SU-DHL-6 (cell line): ENCODE measurements around the gene SH2D5.
"Not testable (repeated sequence)": the region's sequence is repeated elsewhere in the genome, so short reads cannot be mapped to it uniquely, and the experiment has no call there.

Experiments used
- H2AFZ ChIP-seq: fragments of 200-600 bp; sonication (generic); 2 replicates; pipeline ENCODE4 v1.6.1; 2014; ENCODE audit warnings: low read depth, mild to moderate bottlenecking, moderate library complexity, mixed read lengths, antibody characterized with exemption, low read length; ENCODE audit not compliant: severe bottlenecking
- H3F3A ChIP-seq: fragments of 200-600 bp; shearing (Covaris generic); 2 replicates; pipeline ENCODE4 v1.6.0; 2016; ENCODE audit warnings: antibody characterized with exemption, mild to moderate bottlenecking; ENCODE audit not compliant: insufficient read depth
- H3K27ac ChIP-seq: fragments of 200-600 bp; sonication (generic); 2 replicates; pipeline ENCODE4 v1.5.1; 2016; ENCODE audit warnings: low read depth, mild to moderate bottlenecking, low read length, moderate library complexity, mixed read lengths
- H3K27me3 ChIP-seq: fragments of 200-600 bp; sonication (generic), shearing (Covaris generic); 2 replicates; pipeline ENCODE4 v1.6.0; 2014; ENCODE audit warnings: mild to moderate bottlenecking, low read length
- H3K36me3 ChIP-seq: fragments of 200-600 bp; sonication (generic); 2 replicates; pipeline ENCODE4 v1.6.1; 2014; ENCODE audit warnings: mild to moderate bottlenecking, low read length, mixed read lengths
- H3K4me2 ChIP-seq: fragments of 300-600, 200-600 bp; shearing (Covaris generic), sonication (generic); 2 replicates; pipeline ENCODE4 v1.6.0; 2014; ENCODE audit warnings: low read length, low read depth, mild to moderate bottlenecking; ENCODE audit not compliant: poor library complexity, severe bottlenecking
- H3K4me3 ChIP-seq: fragments of 200-600 bp; sonication (generic); 2 replicates; pipeline ENCODE4 v1.5.1; 2014; ENCODE audit warnings: antibody characterized with exemption, low read length, mild to moderate bottlenecking, mixed read lengths; ENCODE audit not compliant: insufficient read depth, poor library complexity, severe bottlenecking
- H3K79me2 ChIP-seq: fragments of 200-600 bp; sonication (generic); 2 replicates; pipeline ENCODE4 v1.6.1; 2014; ENCODE audit warnings: mild to moderate bottlenecking, low read length, moderate library complexity; ENCODE audit not compliant: insufficient read depth
- H3K9ac ChIP-seq: fragments of 200-600 bp; sonication (generic); 2 replicates; pipeline ENCODE4 v1.7.0; 2014; ENCODE audit warnings: mild to moderate bottlenecking, low read length
- H3K9me2 ChIP-seq: fragments of 200-600 bp; sonication (generic); replicated peaks from 2 replicates; pipeline ENCODE4 v1.6.1; 2014; ENCODE audit warnings: low read length; ENCODE audit not compliant: insufficient read depth
- H3K9me3 ChIP-seq: fragments of 200-600 bp; sonication (generic); 2 replicates; pipeline ENCODE4 v1.6.1; 2014; ENCODE audit warnings: low read length, mixed read lengths; ENCODE audit not compliant: insufficient read depth
- H4K20me1 ChIP-seq: fragments of 200-600 bp; sonication (generic); 2 replicates; pipeline ENCODE4 v1.6.1; 2014; ENCODE audit warnings: low read depth, mild to moderate bottlenecking, antibody characterized with exemption, low read length, moderate library complexity, mixed read lengths
- CTCF ChIP-seq: fragments of 200-600 bp; sonication (generic); IDR thresholded peaks from one replicate; pipeline ENCODE4 v1.5.1; 2017; ENCODE audit warnings: antibody characterized with exemption, mild to moderate bottlenecking, low read length, moderate library complexity; ENCODE audit not compliant: insufficient read depth, poor library complexity, severe bottlenecking
- EZH2phosphoT487 ChIP-seq: fragments of 200-600 bp; sonication (generic), shearing (Covaris generic); conservative IDR thresholded peaks from 2 replicates; pipeline ENCODE4 v1.6.1; 2018; ENCODE audit warnings: mild to moderate bottlenecking, antibody characterized with exemption, low read length, moderate library complexity, mixed read lengths

SH2D5 gene

GRCh38 chr1:20719261-20719660, 13.2 kb downstream of the SH2D5 start:
- Histone ChIP-seq H3K27ac (no peak overlapping the region), H3K36me3 (no peaks in the 10 kb centered on the region), H3K4me2 (no peak overlapping the region), H3K9ac (no peak overlapping the region), H3K27me3 (no peaks in the 10 kb centered on the region), H3K9me2 (no peaks in the 10 kb centered on the region), H2AFZ (no peak overlapping the region), H4K20me1 (no peaks in the 10 kb centered on the region), H3F3A (no peaks in the 10 kb centered on the region), H3K79me2 (no peaks in the 10 kb centered on the region), H3K4me3 (no peak overlapping the region), H3K9me3 (no peaks in the 10 kb centered on the region)
- TF ChIP-seq EZH2phosphoT487 (no peak), CTCF (no peak)

GRCh38 chr1:20718343-20718882, 14.1 kb downstream of the SH2D5 start:
- H3K4me3 ChIP-seq, H3K27ac ChIP-seq, H3K9me3 ChIP-seq, H4K20me1 ChIP-seq, H3K9me2 ChIP-seq, H2AFZ ChIP-seq, H3K36me3 ChIP-seq, H3K79me2 ChIP-seq, H3K9ac ChIP-seq, H3K27me3 ChIP-seq, H3F3A ChIP-seq: not testable (repeated sequence)
- H3K4me2 ChIP-seq, result peak overlapping the region; percentile 15

GRCh38 chr1:20717452-20718342, 14.8 kb downstream of the SH2D5 start, which contains the start of gene KIF17:
Gene KIF17 (minus strand): TSS chr1:20718007. CDS start chr1:20717706, 301 bp downstream.
- Histone ChIP-seq H3K4me3 (no peak within 1 kb of the TSS), H3F3A (no peaks in the 10 kb centered on the region), H3K4me2 (peak within 1 kb of the TSS; percentile 15), H2AFZ (no peak within 1 kb of the TSS), H3K79me2 (no peaks in the 10 kb centered on the region), H3K9me2 (no peaks in the 10 kb centered on the region), H3K9me3 (no peaks in the 10 kb centered on the region), H3K9ac (no peak within 1 kb of the TSS), H3K36me3 (no peaks in the 10 kb centered on the region), H3K27ac (no peak within 1 kb of the TSS), H3K27me3 (no peaks in the 10 kb centered on the region), H4K20me1 (no peaks in the 10 kb centered on the region)
- TF ChIP-seq CTCF, result no peak
- no peak for TF ChIP-seq EZH2phosphoT487

GRCh38 chr1:20716232-20716631, 16.3 kb downstream of the SH2D5 start:
- no peaks in the 10 kb centered on the region for H3F3A ChIP-seq
- no peaks in the 10 kb centered on the region for H4K20me1 ChIP-seq
- H3K36me3 ChIP-seq, result no peaks in the 10 kb centered on the region
- no peaks in the 10 kb centered on the region for H3K79me2 ChIP-seq
- H3K9ac ChIP-seq, result no peak overlapping the region
- no peak overlapping the region for H3K27ac ChIP-seq
- H3K9me3 ChIP-seq, result no peaks in the 10 kb centered on the region
- H3K27me3 ChIP-seq, result no peaks in the 10 kb centered on the region
- TF ChIP-seq EZH2phosphoT487 (no peak), CTCF (no peak)
- no peak overlapping the region for H3K4me3 ChIP-seq
- no peak overlapping the region for H2AFZ ChIP-seq
- no peak overlapping the region for H3K4me2 ChIP-seq
- H3K9me2 ChIP-seq, result no peaks in the 10 kb centered on the region
